NCI-H128 (cell line): Measurements from ENCODE around the gene RBM19.

Experiments
- DNase-seq: peaks from one replicate; lab custom pipeline; 2025; ENCODE audit not compliant: unreplicated experiment; lab: John Stamatoyannopoulos, UW

RBM19 gene

GRCh38 chr12:113959096-113959495 lies 7.0 kb downstream of the RBM19 start:
- no peak for DNase-seq

DNA sequence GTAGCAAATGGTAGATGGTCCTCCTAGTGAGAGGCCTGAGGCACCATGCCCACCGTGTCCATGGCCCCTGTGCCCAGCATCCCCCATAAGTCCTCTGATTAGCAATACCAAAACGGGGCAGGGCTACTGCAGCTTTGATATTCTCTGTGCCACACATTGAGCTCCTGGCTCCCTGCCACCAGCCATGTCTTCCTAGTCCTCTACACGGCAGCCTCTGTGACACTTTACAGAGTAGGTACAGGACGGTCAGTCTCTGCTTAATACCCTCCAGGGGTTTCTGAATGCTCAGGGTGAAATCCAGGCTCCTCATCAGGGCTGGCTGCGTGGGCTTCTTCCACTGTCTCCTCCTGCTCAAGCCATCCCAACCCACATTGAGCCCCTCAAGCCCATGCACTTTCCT lies 8.0 kb downstream of the RBM19 start:
- DNase-seq = no peak

DNA sequence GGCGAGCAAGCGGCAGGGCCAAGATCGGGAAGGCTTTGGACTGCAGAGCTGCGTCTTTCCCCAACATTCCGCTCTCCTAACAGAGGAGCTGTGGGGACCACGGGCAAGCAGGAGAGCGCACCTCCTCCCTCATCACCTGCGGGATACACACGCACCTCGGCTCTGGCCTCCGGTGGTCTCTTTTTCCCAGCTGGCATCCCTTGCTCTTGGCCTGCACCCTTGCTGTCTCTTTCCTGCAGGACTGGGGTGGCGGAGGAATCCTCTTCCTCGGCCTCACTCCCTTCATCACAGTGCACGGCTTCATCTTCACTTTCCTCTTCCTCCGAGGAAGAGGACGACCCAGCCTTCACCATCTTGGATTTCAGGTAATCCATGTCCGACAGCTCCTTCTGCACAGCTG lies 8.5 kb downstream of the RBM19 start:
- DNase-seq = no peak

DNA sequence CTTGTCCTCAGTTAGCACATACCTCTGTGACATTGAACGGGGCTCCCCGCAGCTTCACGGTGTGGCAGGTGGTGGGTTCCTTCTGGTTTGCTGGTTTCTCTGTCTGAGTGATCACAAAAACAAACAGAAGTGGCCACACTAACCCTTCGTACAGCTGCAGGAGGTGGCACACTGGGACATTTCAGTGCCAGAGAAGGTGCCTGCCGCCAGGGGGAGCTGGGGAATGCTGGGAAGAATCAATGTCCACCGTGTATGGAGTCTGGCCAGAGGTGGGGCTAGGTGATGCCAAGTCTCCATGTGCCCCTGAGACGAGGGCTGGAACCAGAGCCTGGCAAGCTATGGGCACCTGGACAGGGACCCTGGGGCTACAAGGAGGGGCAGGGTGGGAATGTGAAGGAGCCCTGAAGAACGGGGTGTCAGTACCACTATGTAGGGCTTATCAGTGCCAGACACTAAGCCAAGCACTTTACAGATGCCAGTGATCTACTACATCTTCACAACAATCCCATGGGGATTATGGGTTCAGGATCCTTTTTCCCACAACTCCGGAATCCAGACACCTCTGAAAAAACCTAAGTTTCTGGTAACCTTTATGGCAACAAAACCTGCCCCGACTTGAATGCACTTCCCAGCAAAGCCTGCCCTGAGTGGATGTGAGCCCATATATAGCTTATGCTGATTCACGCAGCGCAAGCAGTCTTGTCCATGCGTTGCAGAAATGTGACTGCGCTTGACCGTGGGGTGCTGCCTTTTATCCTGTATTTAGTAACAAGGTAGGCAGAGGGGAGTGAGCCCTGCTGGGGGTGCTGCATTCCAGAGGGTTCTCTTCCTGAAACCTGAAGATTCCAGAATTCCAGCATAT lies 10.8 kb downstream of the RBM19 start:
- DNase-seq = no peak

- DNase-seq = no peak
Measured at GRCh38 chr12:113954547-113954946, 11.6 kb downstream of the RBM19 start.

DNA sequence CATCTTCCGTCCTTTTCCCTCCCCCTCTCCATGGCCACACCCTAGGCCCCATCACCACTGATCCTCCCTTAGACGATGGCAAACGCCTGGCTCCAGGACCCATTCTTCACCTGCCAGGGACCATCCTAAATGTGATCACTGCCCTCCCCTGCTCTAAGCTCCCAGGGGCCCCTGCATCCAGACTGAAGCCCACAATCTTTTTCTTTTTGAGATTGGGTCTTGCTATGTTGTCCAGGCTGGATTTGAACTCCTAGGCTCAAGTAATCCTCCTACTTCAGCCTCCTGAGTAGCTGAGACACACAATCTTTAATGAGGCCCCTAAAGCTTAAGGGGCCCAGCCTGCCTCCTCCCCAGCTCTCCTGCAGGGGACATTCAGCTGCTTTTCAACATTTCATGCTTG lies 15.3 kb downstream of the RBM19 start:
- DNase-seq = no peak

DNA sequence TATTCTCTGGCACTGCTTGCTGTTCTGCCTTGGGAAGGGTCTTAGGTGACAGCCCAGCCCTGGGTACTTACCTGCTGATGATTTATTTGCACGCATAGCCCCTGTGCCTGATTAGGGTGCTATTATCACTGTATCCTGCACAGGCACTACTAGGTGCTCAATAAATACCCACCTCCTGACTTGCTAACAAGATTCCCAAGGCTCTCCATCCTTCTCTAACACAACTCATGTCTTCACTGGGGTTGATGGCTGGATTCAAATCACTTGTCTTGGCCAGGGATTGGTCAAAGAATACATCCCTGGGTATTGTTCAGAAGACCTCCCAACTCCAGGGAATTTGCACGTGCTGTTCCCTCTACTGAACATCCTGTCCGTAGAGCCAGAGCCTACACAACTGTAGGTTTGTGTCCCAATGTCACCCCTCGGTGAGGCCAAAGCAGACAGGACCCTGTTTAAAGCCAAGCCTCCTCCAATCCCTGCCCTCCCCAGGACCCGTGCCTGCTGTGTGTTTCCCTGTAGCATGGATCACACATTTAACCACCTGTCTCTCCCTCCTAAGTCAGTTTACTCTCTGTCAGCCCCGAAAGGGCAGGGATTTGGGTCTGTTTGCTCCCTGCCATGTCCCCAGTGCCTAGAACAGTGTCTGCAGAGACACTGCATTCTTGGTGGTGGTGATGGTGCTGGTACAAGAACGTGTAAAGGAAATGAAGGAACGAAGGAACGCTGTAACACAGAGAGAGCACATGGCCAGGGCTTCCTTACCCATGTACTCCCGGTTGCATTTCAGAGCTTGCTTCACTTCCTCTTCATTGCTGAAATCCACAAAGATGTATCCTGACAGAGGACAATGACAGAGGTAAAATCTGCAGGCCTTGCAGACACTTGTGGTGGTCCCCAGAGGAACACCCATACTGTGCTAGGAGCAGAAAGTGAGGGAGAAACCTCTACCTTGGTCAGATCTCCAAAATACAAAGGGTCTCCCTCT lies 16.5 kb downstream of the RBM19 start:
- DNase-seq = no peak

- DNase-seq = no peak
Measured at GRCh38 chr12:113948151-113948914, 17.8 kb downstream of the RBM19 start.

GRCh38 chr12:113946175-113946574 lies 19.9 kb downstream of the RBM19 start:
- DNase-seq = no peak

DNA sequence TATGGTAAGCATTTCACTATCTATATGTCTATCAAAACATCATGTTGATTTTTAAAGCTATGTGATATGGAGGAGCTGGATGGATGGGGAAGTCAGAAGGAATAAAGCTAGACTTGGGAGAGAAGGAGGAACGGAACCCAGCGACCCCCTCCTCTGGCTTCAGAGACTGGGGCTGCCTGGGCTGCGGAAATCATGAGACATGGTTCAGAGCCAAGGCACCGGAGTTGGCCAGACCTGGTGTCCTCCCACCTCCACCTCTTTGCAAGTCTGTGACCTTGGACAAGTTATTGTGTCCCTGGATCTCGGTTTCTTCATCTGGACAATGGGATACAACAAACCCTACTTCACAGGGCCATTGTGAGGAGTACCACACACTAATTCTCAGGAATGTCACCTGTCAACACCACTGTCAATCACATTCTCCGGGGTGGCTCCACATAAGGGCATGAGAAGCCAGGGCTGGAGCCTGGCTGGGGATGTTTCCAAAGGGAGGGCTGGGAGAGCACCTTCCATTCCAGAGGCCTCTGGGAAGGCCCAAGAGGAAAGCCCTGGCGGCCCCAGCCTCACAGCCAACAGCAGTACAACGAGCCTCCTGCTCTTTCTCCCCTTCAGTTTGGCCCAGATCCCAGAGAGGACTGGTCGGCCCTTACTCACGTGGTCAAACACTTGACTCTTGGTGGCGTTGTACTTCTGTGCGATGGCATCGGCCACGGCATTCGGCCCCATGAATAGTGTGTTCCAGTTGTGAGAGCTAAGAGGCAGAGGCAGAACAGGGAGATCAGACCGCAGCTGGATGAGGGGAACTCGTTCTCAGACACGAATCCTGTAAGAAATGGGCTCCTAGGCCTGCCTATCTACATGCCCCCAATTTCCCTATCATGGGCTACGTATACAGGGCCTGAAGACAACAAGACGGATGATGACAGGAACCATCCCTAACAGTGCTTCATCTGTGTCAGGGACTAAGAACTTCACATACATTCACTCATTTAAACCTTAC lies 20.7 kb downstream of the RBM19 start:
- no peak for DNase-seq

GRCh38 chr12:113942209-113942608 lies 23.9 kb downstream of the RBM19 start:
- no peak for DNase-seq

DNA sequence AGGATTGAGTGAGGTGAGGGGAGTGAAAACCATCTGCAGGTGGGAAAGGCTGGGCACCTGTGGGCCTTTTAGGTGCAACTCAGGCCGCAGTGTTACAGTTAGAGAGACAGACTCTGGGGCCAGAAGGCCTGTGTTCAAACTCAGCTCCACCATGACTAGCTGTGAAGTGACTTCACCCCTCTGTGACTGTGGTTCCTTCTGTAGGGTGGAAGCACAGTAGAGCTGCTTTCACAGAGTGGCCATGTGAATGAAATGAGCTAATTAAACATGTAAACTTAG lies 25.0 kb downstream of the RBM19 start:
- no peak for DNase-seq

- DNase-seq = no peak
Measured at GRCh38 chr12:113940357-113941207, 25.5 kb downstream of the RBM19 start.

DNA sequence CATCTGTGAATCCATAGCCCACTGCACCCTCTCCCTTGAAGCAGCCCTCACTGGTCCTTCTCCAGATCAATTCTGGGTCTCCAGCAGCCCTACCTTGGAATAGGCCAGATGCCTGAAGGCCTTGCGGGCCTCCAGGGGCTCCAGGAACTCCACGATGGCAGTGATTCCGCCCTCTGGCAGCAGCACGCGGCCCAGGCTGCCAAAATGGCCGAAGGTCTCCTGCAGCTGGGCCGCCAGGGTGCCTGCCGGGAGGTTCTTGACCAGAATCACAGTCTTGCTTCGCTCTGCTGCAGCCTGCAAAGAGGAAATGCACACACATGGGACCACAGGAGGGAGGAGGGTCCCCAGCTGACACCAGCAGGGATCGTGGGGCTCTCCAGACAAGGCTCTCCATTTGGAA lies 26.3 kb downstream of the RBM19 start:
- DNase-seq = no peak

DNA sequence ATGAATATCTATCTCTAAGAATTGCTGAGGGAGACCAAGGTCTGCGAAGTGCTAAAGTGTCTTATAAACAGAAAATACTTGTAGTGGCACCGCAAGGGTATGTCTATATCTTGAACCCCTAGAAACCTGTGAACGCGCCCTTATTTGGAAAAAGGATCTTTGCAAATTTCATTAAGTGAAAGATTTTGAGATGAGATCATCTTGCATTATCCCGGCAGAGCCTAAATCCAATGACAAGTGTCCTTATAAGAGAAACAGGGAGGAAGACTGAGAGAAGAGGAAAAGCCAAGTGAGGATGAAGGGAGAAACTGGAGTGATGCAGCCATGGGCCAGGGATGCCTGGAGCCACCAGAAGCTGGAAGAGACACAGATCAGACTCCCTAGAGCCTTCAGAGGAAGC lies 27.7 kb downstream of the RBM19 start:
- no peak for DNase-seq

- no peak for DNase-seq
Measured at GRCh38 chr12:113936460-113936859, 29.7 kb downstream of the RBM19 start.

DNA sequence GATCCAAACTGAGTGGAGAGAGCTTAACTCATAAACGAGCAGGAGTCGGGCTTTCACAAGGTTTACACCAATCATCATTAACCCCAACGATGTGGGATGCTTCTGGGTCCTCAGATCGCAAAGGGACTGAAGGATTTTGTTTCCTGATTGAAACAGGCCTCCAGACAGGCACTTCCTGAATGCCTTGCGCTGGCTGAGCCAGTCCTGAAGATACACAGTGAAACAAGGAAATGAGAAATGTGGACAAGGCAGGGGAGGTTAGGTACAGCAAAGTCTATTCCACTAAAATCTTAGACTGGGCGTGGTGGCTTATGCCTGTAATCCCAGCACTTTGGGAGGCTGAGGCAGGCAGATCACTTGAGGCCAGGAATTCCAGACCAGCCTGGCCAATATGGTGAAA lies 30.7 kb downstream of the RBM19 start:
- DNase-seq = no peak

- DNase-seq = no peak
Measured at GRCh38 chr12:113934946-113935345, 31.2 kb downstream of the RBM19 start.

DNA sequence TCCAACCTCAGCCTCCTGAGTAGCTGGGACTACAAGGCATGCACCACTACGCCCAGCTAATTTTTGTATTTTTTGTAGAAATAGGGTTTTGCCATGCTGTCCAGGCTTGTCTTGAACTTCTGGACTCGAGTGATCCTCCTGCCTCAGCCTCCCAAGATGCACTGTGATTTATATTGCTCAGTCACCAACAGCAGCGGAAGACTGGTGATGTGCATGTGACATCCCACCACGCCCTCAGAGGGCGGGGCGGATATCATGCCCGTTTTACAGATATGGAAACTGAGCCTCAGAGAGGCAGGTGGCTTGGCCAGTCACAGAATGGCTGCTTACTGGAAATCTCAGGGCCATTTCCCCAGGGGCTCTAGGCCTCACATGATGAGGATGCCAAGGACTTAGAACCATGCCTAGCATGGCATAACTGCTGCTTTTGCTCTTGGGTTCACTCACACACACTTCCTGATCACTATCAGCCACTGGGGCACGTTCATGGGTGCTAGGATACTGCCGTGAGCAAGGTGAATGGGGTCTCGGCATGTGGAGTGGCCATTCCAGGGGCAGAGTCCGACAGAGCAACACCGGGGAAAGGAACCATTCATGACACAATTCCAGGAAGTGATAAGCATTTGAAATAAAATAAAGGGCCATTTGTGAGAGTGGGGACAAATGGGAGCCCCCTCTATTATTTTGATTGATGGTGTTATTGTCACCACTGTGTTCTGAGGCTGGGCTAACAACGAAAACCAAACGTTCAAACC lies 31.9 kb downstream of the RBM19 start:
- no peak for DNase-seq
